ENCODE measurements around the gene GID8.

Gene GID8

GRCh38 chr20:62966212-62967148, 28.5 kb downstream of the GID8 start:
- H3K4me3 ChIP-seq (ENCODE audit: control insufficient read depth, low read depth, low read length) = no peak overlapping the region
- no peak for DNase-seq (ENCODE audit: low read depth)
- TF ChIP-seq CTCF (conservative IDR thresholded peaks at IDR 0.05; ENCODE audit: control insufficient read depth, insufficient read depth, low read depth, low read length) = no peak

GRCh38 chr20:62967149-62967501, 29.2 kb downstream of the GID8 start:
- no peak for DNase-seq (ENCODE audit: low read depth)
- no peak overlapping the region for H3K4me3 ChIP-seq (ENCODE audit: control insufficient read depth, low read depth, low read length)
- TF ChIP-seq CTCF (conservative IDR thresholded peaks at IDR 0.05; ENCODE audit: control insufficient read depth, insufficient read depth, low read depth, low read length) = no peak

GRCh38 chr20:62967628-62968351, 29.8 kb downstream of the GID8 start:
- TF ChIP-seq CTCF (conservative IDR thresholded peaks at IDR 0.05; ENCODE audit: control insufficient read depth, insufficient read depth, low read depth, low read length) = no peak
- H3K4me3 ChIP-seq (ENCODE audit: control insufficient read depth, low read depth, low read length) = no peak overlapping the region
- no peak for DNase-seq (ENCODE audit: low read depth)

- DNase-seq (ENCODE audit: low read depth) = no peak
- TF ChIP-seq CTCF (conservative IDR thresholded peaks at IDR 0.05; ENCODE audit: control insufficient read depth, insufficient read depth, low read depth, low read length) = no peak
- H3K4me3 ChIP-seq (ENCODE audit: control insufficient read depth, low read depth, low read length) = no peak overlapping the region
Measured at GRCh38 chr20:62968378-62969178, 30.6 kb downstream of the GID8 start.

- TF ChIP-seq CTCF (conservative IDR thresholded peaks at IDR 0.05; ENCODE audit: control insufficient read depth, insufficient read depth, low read depth, low read length) = no peak
- no peak overlapping the region for H3K4me3 ChIP-seq (ENCODE audit: control insufficient read depth, low read depth, low read length)
- DNase-seq (ENCODE audit: low read depth) = no peak
Measured at GRCh38 chr20:62969179-62969760, 31.3 kb downstream of the GID8 start.

GRCh38 chr20:62969939-62970306, 32.0 kb downstream of the GID8 start:
- H3K4me3 ChIP-seq (ENCODE audit: control insufficient read depth, low read depth, low read length) = no peak overlapping the region
- no peak for TF ChIP-seq CTCF (conservative IDR thresholded peaks at IDR 0.05; ENCODE audit: control insufficient read depth, insufficient read depth, low read depth, low read length)

More at GRCh38 chr20:62969939-62970306, 32.0 kb downstream of the GID8 start:
- no peak for DNase-seq (ENCODE audit: low read depth)
